HS-5 (cell line): Measurements from ENCODE around the gene PRLR.
A peak's percentile ranks its signal among the peaks of the same experiment; 100 is the strongest.

ENCODE experiments used
- DNase-seq: peaks from one replicate; pipeline ENCODE4 v3.0.0-alpha.2; 2012; ENCODE audit warnings: low read depth

PRLR gene

GRCh38 chr5:35031276-35031675 is 199.0 kb downstream of the PRLR start:
- DNase-seq: peak; percentile 67

GRCh38 chr5:35030426-35031100 is 199.7 kb downstream of the PRLR start:
- DNase-seq: no peak

- DNase-seq: peak; percentile 89
Measured at GRCh38 chr5:35029333-35029732, 201.0 kb downstream of the PRLR start.

GRCh38 chr5:35026941-35027340 is 203.3 kb downstream of the PRLR start:
- DNase-seq: no peak

- DNase-seq: no peak
Measured at GRCh38 chr5:35026280-35026840, 203.9 kb downstream of the PRLR start.

- DNase-seq: no peak
Measured at GRCh38 chr5:35024911-35025510, 205.3 kb downstream of the PRLR start.

GRCh38 chr5:35023391-35024178 is 206.7 kb downstream of the PRLR start:
- no peak for DNase-seq

GRCh38 chr5:35016174-35017051 is 213.9 kb downstream of the PRLR start:
- no peak for DNase-seq

GRCh38 chr5:35015063-35015462 is 215.2 kb downstream of the PRLR start:
- DNase-seq: no peak

- DNase-seq: no peak
Measured at GRCh38 chr5:35012796-35013195, 217.5 kb downstream of the PRLR start.

GRCh38 chr5:35012365-35012764 is 217.9 kb downstream of the PRLR start:
- no peak for DNase-seq

- no peak for DNase-seq
Measured at GRCh38 chr5:35010676-35011075, 219.6 kb downstream of the PRLR start.

- no peak for DNase-seq
Measured at GRCh38 chr5:35009657-35010056, 220.6 kb downstream of the PRLR start.

- DNase-seq: no peak
Measured at GRCh38 chr5:35009019-35009418, 221.3 kb downstream of the PRLR start.

- no peak for DNase-seq
Measured at GRCh38 chr5:35004771-35005170, 225.5 kb downstream of the PRLR start.

GRCh38 chr5:35004200-35004599 is 226.1 kb downstream of the PRLR start:
- DNase-seq: no peak

- DNase-seq: no peak
Measured at GRCh38 chr5:35003018-35003957, 227.0 kb downstream of the PRLR start.

GRCh38 chr5:35002459-35002858 is 227.8 kb downstream of the PRLR start:
- DNase-seq: no peak

- DNase-seq: no peak
Measured at GRCh38 chr5:35001842-35002241, 228.4 kb downstream of the PRLR start.
